KMS-11 (cell line): Measurements from ENCODE around the gene ITIH1.
A peak's percentile ranks its signal among the peaks of the same experiment; 100 is the strongest.

Experiments
- H2AFZ ChIP-seq: fragments of 200-600 bp; sonication (generic); 2 replicates; pipeline ENCODE4 v1.6.1; 2016; ENCODE audit warnings: antibody characterized with exemption, mixed run types, low read depth
- H3K27ac ChIP-seq: fragments of 200-600 bp; sonication (generic); 2 replicates; pipeline ENCODE4 v1.6.1; 2016; ENCODE audit warnings: mild to moderate bottlenecking, mixed run types
- H3K27me3 ChIP-seq: fragments of 200-600 bp; sonication (generic); 2 replicates; pipeline ENCODE4 v1.6.1; 2017; ENCODE audit warnings: mild to moderate bottlenecking, low read depth, mixed run types, moderate library complexity; ENCODE audit not compliant: insufficient read depth
- H3K36me3 ChIP-seq: fragments of 200-600 bp; sonication (generic); 2 replicates; pipeline ENCODE4 v1.6.1; 2017; ENCODE audit warnings: mild to moderate bottlenecking, mixed run types; ENCODE audit not compliant: insufficient read depth
- H3K4me1 ChIP-seq: fragments of 200-600 bp; sonication (generic); 2 replicates; pipeline ENCODE4 v1.6.1; 2016; ENCODE audit warnings: mild to moderate bottlenecking, low read depth, mixed run types; ENCODE audit not compliant: poor library complexity, severe bottlenecking
- H3K4me2 ChIP-seq: fragments of 200-600 bp; sonication (generic); 2 replicates; pipeline ENCODE4 v1.7.0; 2016; ENCODE audit warnings: mild to moderate bottlenecking, mixed run types
- H3K4me3 ChIP-seq: fragments of 200-600 bp; sonication (generic); IDR thresholded peaks from 2 replicates; pipeline ENCODE4 v1.6.1; 2017; ENCODE audit warnings: low read depth, low read length, mixed read lengths; ENCODE audit not compliant: insufficient read depth
- H3K79me2 ChIP-seq: fragments of 200-600 bp; sonication (generic); 2 replicates; pipeline ENCODE4 v1.6.1; 2016; ENCODE audit warnings: low read depth, mixed run types; ENCODE audit not compliant: insufficient read depth
- H3K9ac ChIP-seq: fragments of 200-600 bp; sonication (generic); 2 replicates; pipeline ENCODE4 v1.6.1; 2016; ENCODE audit warnings: mild to moderate bottlenecking, mixed run types
- H4K20me1 ChIP-seq: fragments of 200-600 bp; sonication (generic); 2 replicates; pipeline ENCODE4 v1.6.1; 2016; ENCODE audit warnings: mild to moderate bottlenecking, mixed run types; ENCODE audit not compliant: insufficient read depth
- CTCF ChIP-seq: fragments of 200-600 bp; sonication (generic); conservative IDR thresholded peaks from 2 replicates; pipeline ENCODE4 v1.6.1; 2017; ENCODE audit warnings: low read depth, mild to moderate bottlenecking, antibody characterized with exemption, low read length, moderate library complexity, mixed read lengths

Gene ITIH1

GRCh38 chr3:52769786-52770455 is 7.5 kb upstream of the ITIH1 start:
- no peaks in the 10 kb centered on the region for H3K36me3 ChIP-seq
- peaks cover 9% of the 10 kb centered on the region for H3K4me1 ChIP-seq
- no peak for TF ChIP-seq CTCF
- peak overlapping the region; percentile 60 for H3K4me2 ChIP-seq
- no peaks in the 10 kb centered on the region for H3K79me2 ChIP-seq
- no peak overlapping the region for H3K27ac ChIP-seq
- no peaks in the 10 kb centered on the region for H4K20me1 ChIP-seq
- H2AFZ ChIP-seq: no peak overlapping the region
- no peak overlapping the region; the same call in 1 of the 2 replicates for H3K9ac ChIP-seq
- H3K4me3 ChIP-seq: no peak overlapping the region
- H3K27me3 ChIP-seq: no peaks in the 10 kb centered on the region

- no peaks in the 10 kb centered on the region for H3K79me2 ChIP-seq
- no peak for TF ChIP-seq CTCF
- no peaks in the 10 kb centered on the region for H4K20me1 ChIP-seq
- peak within 1 kb of the TSS; percentile 95 for H2AFZ ChIP-seq
- peak within 1 kb of the TSS; percentile 63 for H3K4me2 ChIP-seq
- no peaks in the 10 kb centered on the region for H3K27me3 ChIP-seq
- peaks cover 9% of the 10 kb centered on the region for H3K4me1 ChIP-seq
- H3K4me3 ChIP-seq: peak within 1 kb of the TSS; percentile 64
- peak within 1 kb of the TSS; percentile 68; the same call in 1 of the 2 replicates for H3K9ac ChIP-seq
- H3K36me3 ChIP-seq: no peaks in the 10 kb centered on the region
- H3K27ac ChIP-seq: peak within 1 kb of the TSS; percentile 67
These were observed 6.7 kb upstream of the ITIH1 start, which contains the start of gene NEK4 for GRCh38 chr3:52770496-52771333. TSS of gene NEK4 (minus strand) at chr3:52770940. CDS start at chr3:52770746, 194 bp downstream.

- no peaks in the 10 kb centered on the region for H3K79me2 ChIP-seq
- no peaks in the 10 kb centered on the region for H3K36me3 ChIP-seq
- peak overlapping the region; percentile 63 for H3K4me2 ChIP-seq
- H3K9ac ChIP-seq: peak overlapping the region; percentile 68; the same call in 1 of the 2 replicates
- no peaks in the 10 kb centered on the region for H3K27me3 ChIP-seq
- peak overlapping the region; percentile 64 for H3K4me3 ChIP-seq
- H4K20me1 ChIP-seq: no peaks in the 10 kb centered on the region
- H3K27ac ChIP-seq: peak overlapping the region; percentile 67
- peak overlapping the region; percentile 95 for H2AFZ ChIP-seq
- TF ChIP-seq CTCF: no peak
- H3K4me1 ChIP-seq: peaks cover 9% of the 10 kb centered on the region
These were observed 6.1 kb upstream of the ITIH1 start for GRCh38 chr3:52771334-52771681.

- Histone ChIP-seq H4K20me1 (no peaks in the 10 kb centered on the region), H3K36me3 (no peaks in the 10 kb centered on the region), H2AFZ (peak overlapping the region; percentile 95; the same call in 1 of the 2 replicates), H3K9ac (no peak overlapping the region), H3K27me3 (no peaks in the 10 kb centered on the region), H3K79me2 (no peaks in the 10 kb centered on the region), H3K27ac (peak overlapping the region; percentile 67; the same call in 1 of the 2 replicates), H3K4me1 (peaks cover 9% of the 10 kb centered on the region), H3K4me2 (no peak overlapping the region; the same call in 1 of the 2 replicates), H3K4me3 (no peak overlapping the region)
- TF ChIP-seq CTCF: no peak
These were observed 5.7 kb upstream of the ITIH1 start for GRCh38 chr3:52771702-52772101.
